Amniotic stem cell (primary cell): ENCODE measurements around the gene JUP.
"Not testable (repeated sequence)": the region's sequence is repeated elsewhere in the genome, so short reads cannot be mapped to it uniquely, and the experiment has no call there.

Source experiments
- DNase-seq: peaks from one replicate; lab custom pipeline; 2025; lab: John Stamatoyannopoulos, UW

The JUP gene

GRCh38 chr17:41781404-41782110 is 5.0 kb downstream of the JUP start:
- DNase-seq = no peak

DNA sequence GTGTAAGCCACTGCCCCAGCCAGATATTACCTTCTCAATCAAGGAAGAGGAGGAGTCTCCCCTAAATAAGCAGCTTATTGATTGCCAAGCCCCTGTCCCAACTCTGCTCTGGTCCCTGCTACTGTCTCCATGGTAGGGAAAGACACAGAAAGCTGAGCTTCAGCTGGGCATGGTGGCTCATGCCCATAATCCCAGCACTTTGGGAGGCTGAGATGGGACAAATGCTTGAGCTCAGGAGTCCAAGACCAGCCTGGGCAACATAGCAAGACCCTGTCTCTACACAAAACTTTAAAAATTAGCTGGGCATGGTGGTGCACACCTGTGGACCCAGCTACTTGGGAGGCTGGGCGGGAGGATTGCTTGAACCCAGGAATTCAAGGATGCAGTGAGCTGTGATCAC is 6.6 kb downstream of the JUP start:
- DNase-seq = no peak

DNA sequence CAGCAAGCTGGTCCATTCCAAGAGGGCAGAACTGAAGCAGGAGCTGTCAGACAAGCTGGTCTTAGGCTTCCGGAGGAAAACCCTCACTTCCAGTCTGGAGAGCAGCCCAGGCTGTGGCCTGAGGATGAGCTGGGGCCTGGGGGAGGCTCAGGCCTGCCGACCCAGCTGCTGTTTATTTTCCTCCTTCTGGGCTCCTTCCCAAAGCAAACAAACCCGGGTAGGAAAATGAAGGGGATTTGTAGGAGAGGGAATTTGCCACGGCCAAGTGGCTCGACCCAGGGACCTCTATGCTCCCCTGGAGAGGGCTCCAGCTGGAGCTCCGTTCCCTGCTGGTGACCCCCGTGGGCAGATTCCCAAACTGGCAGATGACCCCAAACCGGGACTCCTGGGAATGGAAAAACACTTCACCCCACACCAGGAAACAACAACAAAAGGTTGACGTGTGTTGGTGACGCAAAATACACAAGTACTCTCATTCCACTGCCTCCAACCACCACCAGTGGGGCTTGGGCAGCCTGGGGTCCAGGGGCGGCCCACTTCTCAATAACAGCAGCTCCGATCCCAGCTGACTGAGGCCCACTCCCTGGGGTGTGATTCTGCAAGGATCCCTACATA is 8.8 kb downstream of the JUP start:
- peak; percentile 54 for DNase-seq

DNA sequence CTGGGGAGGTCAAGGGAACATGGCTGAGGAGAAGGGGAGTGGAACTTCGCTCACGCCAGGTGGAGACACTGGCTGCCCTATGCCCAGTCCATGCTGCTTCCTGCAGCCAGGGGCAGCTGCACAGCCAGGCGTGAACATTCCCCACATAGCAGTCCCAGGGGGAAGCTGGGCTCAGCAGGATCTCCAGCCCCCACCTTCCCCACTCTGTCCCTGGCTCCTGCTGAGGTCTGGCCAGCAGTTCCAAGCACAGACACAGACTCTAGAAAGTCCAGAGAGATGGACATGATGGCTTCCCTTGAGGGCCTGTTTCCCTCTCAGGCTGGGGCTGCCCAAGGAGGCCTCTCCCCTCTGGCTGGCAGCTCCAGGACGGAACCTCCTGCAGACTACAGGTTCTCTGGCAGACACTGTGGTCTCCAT is 9.3 kb downstream of the JUP start:
- no peak for DNase-seq

DNA sequence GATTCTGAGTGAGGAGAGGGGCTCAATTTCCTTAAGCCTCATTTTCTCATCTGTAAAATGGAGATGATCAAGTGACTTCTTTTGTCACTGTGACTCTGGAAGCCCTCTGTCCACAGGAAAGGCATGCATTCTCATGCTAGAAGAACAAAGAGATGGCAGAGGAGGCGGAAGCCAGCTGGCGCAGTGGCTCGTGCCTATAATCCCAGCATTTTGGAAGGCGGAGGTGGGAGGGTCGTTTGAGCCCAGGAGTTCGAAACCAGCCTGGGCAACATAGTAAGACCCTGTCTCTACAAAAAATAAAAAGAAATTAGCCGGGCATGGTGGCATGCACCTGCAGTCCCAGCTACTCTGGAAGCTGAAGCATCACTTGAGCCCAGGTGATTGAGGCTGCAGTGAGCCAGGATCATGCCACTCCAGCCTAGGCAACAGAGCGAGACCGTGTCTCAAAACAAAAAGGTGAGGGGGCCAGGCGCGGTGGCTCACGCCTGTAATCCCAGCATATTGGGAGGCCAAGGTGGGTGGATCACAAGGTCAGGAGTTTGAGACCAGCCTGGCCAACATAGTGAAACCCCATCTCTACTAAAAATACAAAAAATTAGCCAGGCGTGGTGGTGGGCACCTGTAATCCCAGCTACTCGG is 10.1 kb downstream of the JUP start:
- not testable (repeated sequence) for DNase-seq

- DNase-seq = no peak
Measured at GRCh38 chr17:41775394-41776226, 10.9 kb downstream of the JUP start.

GRCh38 chr17:41773731-41774193 is 12.7 kb downstream of the JUP start:
- no peak for DNase-seq

DNA sequence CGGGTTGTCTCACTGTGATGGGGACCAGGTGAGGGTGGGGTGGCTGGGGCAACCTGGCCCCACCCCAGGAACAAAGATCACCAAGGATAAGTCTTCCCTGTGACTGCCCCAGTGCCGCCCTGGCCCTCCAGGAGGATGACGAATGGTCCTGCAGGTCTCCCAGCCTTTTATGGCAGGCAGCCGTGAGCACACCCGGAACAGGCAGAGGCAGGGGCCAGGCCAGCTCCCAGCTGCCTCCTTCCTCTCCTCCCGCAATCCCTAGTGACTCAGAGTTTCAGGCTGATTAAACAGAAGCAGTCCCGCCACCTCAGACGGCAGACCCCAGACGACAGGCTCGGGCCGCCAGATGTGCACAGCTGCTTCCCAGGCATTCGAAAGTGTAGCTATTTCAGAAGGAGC is 13.3 kb downstream of the JUP start:
- DNase-seq = peak; percentile 34

- no peak for DNase-seq
Measured at GRCh38 chr17:41772586-41773189, 13.8 kb downstream of the JUP start.

- DNase-seq = no peak
Measured at GRCh38 chr17:41772218-41772585, 14.3 kb downstream of the JUP start.

- DNase-seq = no peak
Measured at GRCh38 chr17:41771389-41772206, 14.9 kb downstream of the JUP start.

- no peak for DNase-seq
Measured at GRCh38 chr17:41769985-41770384, 16.5 kb downstream of the JUP start.

DNA sequence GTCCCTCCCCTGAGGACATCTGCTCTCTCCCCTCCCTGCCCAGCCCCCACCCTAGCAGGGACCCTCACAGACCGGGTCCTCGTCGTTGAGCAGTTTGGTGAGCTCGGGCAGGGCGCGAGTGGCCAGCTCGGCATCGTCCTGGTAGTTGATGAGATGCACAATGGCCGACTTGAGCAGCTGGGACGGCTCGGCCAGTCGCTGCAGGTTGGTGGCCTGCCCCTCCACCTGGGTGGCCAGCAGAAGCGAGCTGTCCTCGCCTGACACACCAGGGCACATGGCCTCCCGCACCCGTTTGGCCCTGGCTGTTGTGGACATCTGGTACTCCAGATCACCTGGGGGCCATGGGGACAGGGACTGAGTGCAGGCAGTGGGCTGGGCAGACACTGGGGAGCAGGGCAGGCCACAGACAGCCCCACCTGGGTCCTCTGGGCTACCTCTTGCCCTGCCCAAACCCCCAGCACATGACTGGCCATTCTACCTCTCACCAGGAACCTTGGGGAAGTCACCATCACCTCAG is 17.1 kb downstream of the JUP start:
- no peak for DNase-seq

GRCh38 chr17:41768682-41769288 is 17.7 kb downstream of the JUP start:
- DNase-seq = no peak

- DNase-seq = no peak
Measured at GRCh38 chr17:41767324-41768042, 19.0 kb downstream of the JUP start.

DNA sequence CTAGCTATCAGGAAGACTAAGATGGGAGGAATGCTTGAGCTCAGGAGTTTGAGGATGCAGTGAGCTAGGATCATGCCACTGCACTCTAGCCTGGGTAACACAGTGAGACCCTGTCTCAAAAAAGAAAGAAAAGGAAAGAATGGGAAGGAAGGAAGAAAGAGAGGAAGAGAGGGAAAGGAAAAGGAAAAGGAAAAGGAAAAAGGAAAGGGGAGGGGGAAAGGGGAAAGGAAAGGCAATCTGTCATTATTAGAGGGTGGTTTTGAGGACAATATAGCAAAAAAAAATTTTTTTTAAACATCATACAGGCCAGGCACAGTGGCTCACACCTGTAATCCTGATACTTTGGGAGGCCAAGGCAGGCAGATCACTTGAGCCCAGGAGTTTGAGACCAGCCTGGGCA is 20.4 kb downstream of the JUP start:
- no peak for DNase-seq

- no peak for DNase-seq
Measured at GRCh38 chr17:41763327-41763726, 23.2 kb downstream of the JUP start.

GRCh38 chr17:41762841-41763240 is 23.7 kb downstream of the JUP start:
- DNase-seq = no peak

DNA sequence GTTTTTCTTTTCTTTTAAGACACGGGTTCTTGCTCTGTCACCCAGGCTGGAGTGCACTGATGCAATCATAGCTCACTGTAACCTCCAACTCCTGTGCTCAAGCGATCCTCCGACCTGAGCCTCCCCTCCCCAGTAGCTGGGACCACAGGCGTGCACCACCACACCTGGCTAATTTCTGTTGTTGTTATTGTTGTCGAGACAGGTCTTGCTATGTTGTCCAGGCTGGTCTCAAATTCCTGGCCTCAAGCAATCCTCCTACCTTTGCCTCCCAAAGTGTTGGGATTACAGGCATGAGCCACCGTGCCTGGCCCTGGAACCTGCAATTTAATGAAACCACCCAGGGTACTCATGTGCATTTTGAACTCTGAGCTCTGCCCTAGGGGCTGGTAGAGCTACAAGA is 24.1 kb downstream of the JUP start:
- no peak for DNase-seq

- no peak for DNase-seq
Measured at GRCh38 chr17:41760878-41761277, 25.6 kb downstream of the JUP start.
